Activated T-helper 1 cell treated with Interleukin-2 at 50 U/mL for 16 hours (primary cell): Measurements from ENCODE around the gene SLC66A2.
"Not testable (repeated sequence)": the region's sequence is repeated elsewhere in the genome, so short reads cannot be mapped to it uniquely, and the experiment has no call there.

Experiments used
- DNase-seq: peaks from one replicate; pipeline ENCODE4 v3.0.0-alpha.2; 2020; ENCODE audit warnings: low read depth

The SLC66A2 gene

DNA sequence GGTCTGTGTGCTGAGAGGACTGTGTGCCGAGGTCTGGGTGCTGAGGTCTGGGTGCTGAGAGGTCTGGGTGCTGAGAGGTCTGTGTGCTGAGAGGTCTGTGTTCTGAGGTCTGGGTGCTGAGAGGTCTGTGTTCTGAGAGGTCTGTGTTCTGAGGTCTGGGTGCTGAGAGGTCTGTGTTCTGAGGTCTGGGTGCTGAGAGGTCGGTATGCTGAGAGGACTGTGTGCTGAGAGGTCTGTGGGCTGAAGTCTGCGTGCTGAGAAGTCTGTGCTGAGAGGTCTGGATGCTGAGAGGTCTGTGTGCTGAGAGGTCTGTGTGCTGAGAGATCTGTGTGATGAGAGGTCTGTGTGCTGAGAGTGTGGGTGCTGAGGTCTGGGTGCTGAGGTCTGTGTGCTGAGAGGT lies 85.5 kb downstream of the SLC66A2 start:
- not testable (repeated sequence) for DNase-seq

DNA sequence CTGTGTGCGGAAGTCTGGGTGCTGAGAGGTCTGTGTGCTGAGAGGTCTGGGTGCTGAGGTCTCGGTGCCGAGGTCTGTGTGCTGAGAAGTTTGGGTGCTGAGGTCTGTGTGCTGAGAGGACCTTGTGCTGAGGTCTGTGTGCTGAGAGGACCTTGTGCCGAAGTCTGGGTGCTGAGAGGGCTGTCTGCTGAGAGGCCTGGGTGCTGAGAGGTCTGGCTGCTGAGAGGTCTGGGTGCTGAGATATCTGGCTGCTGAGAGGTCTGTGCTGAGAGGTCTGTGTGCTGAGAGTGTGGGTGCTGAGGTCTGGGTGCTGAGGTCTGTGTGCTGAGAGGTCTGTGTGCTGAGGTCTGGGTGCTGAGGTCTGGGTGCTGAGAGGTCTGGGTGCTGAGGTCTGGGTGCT lies 86.5 kb downstream of the SLC66A2 start:
- not testable (repeated sequence) for DNase-seq

DNA sequence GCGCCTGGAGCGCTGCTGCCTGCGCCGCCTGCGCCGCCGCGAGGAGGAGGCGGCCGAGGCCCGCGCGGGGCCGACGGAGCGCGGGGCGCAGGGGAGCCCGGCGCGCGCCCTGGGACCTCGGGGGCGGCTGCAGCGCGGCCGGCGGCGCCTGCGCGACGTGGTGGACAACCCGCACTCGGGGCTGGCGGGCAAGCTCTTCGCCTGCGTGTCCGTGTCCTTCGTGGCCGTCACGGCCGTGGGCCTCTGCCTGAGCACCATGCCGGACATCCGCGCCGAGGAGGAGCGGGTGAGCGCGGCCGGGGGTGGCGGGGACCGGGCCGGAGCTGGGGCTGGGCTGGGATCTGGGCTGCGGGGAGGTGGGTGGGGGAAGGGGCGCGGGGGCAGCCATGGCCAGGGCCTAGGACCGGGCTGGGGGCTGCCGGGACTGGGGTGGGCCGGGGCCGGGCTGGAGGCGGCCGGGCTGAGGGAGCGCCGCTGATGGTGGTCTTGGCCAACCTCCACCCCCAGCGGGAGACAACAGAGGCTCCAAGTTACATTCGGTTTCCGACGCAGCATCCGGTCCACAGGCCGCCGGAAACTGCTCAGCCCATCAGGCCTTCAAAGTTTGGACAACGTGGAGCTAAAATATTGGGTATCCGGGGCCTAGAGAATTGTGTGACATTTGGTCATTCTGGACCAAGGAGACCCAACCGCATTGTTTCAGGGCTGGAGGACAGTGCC lies 87.3 kb downstream of the SLC66A2 start:
- no peak for DNase-seq

DNA sequence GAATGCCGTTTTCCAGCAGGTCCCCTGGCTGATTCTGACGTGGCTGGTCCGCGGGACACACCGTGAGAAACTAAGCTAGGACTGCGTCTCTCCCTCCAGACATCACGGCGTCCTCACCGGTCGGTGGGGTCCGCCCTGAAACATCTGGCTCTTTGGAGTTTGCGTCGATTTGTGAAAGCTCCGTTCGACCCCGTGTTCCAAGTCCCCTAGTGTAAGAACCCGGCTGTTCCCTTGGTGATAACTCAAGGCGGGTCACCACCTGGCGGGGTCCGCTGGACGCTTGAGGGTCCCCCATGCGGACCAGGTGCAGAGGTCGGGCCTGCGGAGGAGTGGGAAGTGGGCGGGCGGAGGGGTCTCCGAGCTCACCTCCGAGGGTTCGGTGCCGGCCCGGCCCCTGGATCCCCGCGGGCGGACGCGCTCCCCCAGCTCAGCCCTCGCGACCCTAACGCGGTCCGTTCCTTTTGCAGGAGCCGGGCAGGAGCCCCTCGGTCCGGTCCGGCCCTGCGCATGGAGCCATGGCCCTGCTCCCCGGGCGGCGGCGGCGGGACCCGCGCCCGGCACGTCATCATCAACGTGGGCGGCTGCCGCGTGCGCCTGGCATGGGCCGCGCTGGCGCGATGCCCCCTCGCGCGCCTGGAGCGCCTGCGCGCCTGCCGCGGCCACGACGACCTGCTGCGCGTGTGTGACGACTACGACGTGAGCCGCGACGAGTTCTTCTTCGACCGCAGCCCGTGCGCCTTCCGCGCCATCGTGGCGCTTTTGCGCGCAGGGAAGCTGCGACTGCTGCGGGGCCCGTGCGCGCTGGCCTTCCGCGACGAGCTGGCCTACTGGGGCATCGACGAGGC lies 88.1 kb downstream of the SLC66A2 start:
- no peak for DNase-seq

DNA sequence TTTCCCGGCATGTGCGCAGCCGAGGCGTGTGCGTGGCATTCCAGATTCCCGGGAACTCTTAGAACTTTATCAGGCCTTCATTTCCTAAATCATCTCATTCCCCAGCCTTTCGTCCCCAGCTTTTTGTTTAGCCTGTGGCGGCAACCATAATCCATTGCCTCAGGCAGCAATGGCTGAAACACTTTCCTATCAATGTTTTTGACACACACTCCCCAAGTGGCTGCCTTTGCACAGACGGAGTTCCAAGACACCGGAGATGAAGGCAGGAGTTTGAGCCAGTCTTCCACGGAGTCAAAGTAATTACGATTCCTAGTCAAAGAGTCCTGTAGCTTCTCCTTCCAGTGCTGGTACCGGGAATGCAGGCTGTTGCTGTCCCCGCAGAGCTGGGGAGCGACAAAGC lies 88.9 kb downstream of the SLC66A2 start:
- DNase-seq: no peak

DNA sequence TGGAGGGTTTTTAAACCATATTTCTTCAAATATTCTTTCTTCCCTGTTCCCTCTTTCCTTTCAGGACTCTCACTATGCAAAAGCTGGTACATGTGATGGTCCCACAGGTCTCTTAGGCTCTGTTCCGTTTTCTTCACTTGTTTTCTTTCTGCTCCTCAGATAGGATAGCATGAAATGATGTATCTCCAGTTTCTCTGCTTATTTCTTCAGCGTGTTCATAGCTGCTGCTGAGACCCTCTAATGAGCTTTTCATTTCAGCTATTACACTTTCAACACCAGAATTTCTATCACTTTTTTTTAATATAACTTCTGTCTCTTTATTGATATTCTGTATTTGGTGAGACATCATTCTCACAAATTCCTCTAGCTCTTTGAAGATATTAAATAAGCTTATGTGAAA lies 89.8 kb downstream of the SLC66A2 start:
- no peak for DNase-seq

DNA sequence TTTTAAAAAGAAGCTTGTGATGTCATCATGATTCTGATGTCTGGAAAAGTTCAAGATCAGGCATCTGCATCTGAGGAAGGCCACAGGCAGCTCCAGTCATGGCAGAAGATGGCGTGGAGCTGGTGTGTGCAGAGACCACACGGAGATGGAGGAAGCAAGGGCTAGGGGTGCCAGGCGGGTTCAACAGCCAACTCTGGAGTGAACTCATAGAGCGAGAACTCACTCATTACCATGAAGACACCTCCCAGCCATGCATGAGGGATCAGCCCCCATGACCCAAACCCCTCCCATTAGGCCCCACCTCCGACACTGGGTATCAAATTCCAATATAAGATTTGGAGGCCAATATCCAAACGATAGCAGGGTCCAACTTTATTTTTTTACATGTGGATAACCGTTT lies 92.1 kb downstream of the SLC66A2 start:
- DNase-seq: no peak

DNA sequence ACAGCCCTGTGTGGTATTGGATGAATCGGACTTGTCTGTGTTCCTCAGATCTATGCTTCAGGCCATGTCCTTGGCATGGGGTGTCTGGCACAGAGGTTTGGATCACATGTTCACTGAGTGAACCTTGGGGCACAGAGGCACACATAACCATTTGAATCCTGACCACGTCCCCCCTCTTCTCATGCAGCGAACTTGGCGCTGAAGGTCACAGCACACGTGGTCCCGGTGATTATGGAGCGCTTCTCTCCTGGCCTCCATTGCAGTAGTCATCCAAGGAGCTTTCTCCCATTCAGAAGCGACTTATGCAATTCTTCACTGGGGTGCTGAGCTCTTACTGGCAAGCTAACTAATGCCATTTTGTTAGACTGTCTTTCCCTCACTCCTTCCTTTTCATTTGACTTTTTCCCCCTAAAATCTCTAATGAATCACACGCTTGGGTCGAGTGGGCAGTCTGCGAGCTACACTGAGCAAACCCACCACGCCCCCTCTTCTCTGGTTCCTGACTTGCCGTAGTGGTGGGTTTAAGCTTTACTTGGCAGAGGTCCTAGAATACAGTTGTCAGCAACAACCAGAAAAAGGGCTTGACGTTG lies 94.3 kb downstream of the SLC66A2 start:
- DNase-seq: no peak

DNA sequence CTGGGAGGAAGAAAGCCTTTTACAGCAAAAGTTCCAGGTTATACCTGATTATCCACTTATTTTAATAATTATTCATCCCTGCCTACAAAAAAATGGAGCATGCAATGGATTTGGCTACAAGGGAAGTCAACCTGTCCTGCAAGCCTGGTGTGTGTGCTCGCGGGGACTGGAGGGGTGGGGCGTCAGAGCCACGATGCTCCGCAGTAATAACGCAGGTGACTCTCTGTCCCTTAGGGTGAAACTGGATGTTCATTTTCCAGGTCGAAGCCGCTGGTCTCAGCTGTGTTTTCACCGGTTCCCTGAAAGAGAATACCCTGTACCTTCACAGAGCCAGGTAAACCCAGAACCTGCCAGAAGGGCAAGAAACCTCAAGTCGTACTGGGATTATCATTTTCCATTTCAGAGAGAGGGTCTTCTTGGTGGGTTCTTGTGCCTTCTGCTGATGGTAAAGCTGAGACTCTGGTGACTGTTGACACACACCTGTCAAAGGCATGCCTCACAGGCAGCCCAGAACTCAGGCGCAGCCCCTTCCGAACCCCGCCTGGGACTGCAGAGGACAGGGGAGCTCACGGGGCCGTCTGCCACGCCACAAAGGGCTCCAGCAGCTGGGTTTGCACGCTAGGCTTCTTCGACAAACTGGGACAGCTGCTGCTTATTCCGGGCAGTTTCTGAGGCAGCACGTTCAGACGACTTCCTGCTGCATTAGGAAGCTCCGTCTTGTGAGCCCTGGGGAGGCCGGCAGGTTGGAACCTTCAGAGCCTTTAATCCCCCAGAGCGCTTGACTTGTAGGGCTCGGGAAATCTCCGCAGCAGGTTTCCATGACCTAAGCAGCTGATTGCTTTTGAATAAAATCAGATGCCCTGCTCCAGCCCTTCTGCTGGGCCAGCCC lies 95.1 kb downstream of the SLC66A2 start:
- no peak for DNase-seq

DNA sequence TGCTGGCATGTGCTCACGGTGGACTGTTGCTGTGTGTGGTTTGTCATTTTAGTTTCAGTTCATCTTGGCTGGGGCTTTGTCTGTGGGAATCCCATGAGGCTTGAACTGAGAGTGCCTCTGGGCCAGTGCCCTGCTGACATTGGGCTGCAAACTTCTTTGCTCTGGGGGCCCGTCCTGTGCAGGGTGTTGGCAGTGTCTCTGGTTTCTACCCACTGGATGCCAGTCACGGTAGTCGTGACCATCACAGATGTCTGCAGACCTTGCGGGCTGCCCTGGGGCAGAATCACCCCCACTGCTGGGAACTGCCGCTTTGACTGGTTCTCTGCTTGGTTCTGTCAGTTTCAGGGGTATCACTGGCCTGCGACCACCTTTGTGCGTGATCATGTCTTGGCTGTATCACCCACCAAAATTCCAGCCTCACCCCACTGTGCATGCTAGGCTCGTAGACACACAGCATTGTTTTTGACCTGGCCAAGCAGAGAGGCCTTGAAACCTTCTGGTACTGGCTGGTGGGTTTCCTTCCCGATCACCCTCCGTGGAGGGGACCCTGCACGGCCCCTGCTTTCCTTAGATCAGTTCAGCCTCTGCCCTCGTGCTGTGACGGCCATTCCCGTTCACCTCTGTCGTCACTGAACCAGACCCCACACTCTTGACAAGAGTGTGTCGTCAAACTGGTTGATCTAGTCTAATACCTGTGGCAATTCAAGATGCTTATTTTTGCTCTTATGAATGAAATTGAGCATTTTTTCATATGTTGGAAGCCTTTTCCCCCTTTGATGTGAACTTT lies 96.1 kb downstream of the SLC66A2 start:
- no peak for DNase-seq

DNA sequence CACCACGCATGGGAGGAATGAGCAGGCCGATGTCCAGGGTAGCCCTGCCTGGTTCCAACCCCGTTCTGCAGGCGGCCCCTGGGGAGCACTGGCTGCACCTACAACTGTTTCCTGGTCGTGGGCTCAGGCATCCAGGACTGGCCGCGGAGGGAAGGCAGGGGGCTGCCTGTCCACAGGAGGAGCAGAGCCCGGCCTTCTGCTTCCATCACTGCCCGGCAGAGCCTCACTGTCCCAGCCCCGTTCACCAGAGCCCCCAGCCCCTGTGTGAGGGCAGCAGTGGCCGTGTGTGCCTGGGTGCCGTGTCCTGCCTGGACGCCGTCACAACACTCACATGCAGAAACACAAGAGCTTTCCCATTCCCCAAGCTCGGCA lies 97.5 kb downstream of the SLC66A2 start:
- DNase-seq: no peak

DNA sequence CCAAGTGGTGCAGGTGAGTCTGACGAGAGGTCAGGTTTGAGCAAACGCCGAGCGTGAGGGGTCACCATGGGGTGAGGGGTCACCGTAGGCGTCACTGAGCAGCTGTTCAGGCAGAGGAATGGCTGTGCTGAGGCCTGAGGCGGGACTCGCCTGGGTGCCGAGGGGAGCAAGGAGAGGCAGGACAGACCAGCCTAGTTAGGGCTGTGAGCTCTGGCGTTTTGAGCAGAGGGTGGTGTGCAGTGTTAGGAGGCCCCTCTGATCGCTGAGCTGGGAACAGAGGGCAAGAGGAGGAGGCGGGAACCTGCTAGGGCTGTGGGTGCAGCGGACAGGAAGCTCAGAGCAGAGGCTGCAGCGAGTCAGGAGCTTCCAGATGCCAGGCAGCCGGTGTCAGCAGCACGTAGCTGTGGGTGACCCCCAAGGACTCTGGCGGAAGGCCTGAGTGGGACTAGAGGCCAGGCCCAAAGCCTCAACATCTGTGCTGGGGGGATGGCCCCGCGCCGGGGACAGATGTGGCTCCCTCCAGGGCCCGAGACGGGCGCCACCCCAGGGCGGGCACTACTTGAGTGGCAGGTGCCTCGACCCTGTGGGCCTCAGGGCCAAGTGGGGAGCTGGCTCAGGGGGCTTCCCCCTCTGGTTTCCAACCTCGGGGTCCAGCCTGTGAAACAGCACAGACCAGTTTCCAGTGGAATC lies 98.0 kb downstream of the SLC66A2 start:
- DNase-seq: no peak

DNA sequence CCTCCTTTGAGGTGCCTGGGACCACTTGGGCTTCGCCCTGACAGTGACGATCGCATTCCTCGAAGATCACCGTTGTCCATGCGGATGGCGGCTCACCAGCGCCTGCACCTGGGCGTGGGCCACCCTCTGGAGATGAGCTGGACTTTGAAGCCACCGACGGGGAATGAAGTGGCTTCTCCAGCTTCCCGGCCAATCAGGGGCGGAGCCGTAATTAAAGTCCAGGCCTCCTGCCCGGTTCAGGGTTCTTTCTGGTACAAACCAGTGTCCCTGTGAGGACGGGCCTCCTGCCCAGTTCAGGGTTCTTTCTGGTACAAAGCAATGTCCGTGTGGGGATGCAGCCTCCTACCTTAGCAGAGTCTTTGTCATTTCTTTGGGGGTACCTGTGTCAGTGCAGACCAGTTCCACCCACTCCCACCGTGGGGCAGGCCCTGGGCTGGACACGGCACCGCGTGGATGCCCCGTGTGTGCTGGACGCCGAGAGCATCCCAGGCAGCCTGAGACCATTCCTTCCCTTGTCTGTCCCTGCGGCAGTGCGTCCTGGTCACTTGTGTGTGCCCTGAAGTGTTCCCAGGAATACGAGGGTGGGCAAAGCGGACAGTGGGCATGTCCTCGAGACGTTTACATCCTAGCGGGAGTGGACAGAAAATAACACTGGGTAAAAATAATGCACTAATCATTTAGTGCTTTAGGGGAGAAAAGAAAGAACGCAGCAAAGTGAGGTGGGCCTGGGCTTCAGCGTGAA lies 98.7 kb downstream of the SLC66A2 start:
- no peak for DNase-seq
